HepG2 (cell line): ENCODE measurements around the gene ZMIZ1. TPM values are rescaled to one million over a fixed set of nuclear protein-coding genes. Genes with fewer than 3 reads are reported as not detected.

Experiments
- ARID3A ChIP-seq: IDR thresholded peaks from 2 replicates; pipeline ENCODE4 v1.6.1; 2012; ENCODE audit warnings: low read depth, low read length, improper control_type of control experiment
- BHLHE40 ChIP-seq: IDR thresholded peaks from 2 replicates; pipeline ENCODE4 v1.6.1; 2011; ENCODE audit warnings: low read length, improper control_type of control experiment
- CAMTA2 ChIP-seq: sonication (generic); formaldehyde crosslinking; IDR thresholded peaks from 2 replicates; pipeline ENCODE4 v1.4.0; 2020; ENCODE audit warnings: mild to moderate bottlenecking, missing genetic modification reagents, borderline replicate concordance
- DNMT3B ChIP-seq: conservative IDR thresholded peaks from 2 replicates; pipeline ENCODE4 v1.6.1; 2016; ENCODE audit warnings: missing biosample characterization, control low read depth
- GABPA ChIP-seq, 2 experiments: IDR thresholded peaks; 2 replicates each; pipeline ENCODE4 v1.6.1; 2011 to 2016; ENCODE audit warnings: low read depth in 2 of 2, low read length in 1 of 2, missing biosample characterization in 1 of 2, missing genetic modification characterization in 1 of 2
- LRRFIP1 ChIP-seq: sonication (generic); formaldehyde crosslinking; conservative IDR thresholded peaks from 2 replicates; pipeline ENCODE4 v1.4.0; 2020; ENCODE audit warnings: missing genetic modification reagents
- PHF5A ChIP-seq: IDR thresholded peaks from one replicate; pipeline ENCODE4 v1.6.1; 2018; ENCODE audit warnings: low read depth, missing genetic modification reagents; ENCODE audit not compliant: unreplicated experiment
- TEAD2 ChIP-seq: sonication (generic); formaldehyde crosslinking; IDR thresholded peaks from 2 replicates; pipeline ENCODE4 v1.9.0; 2021; ENCODE audit warnings: missing genetic modification reagents
- ZNF138 ChIP-seq: sonication (generic); formaldehyde crosslinking; IDR thresholded peaks from 2 replicates; pipeline ENCODE4 v1.5.0; 2020; ENCODE audit warnings: mild to moderate bottlenecking, low read depth, missing genetic modification reagents
- ZNF225 ChIP-seq: sonication (generic); formaldehyde crosslinking; IDR thresholded peaks from 2 replicates; pipeline ENCODE4 v1.4.0; 2020; ENCODE audit warnings: mild to moderate bottlenecking, missing genetic modification reagents
- ZNF263 ChIP-seq: sonication (generic); formaldehyde crosslinking; IDR thresholded peaks from 2 replicates; pipeline ENCODE4 v1.4.0; 2020; ENCODE audit warnings: missing genetic modification reagents
- ZNF441 ChIP-seq: sonication (generic); formaldehyde crosslinking; IDR thresholded peaks from 2 replicates; pipeline ENCODE4 v1.7.0; 2021; ENCODE audit warnings: missing genetic modification reagents, borderline replicate concordance
- ZNF512B ChIP-seq: sonication (generic); formaldehyde crosslinking; IDR thresholded peaks from 2 replicates; pipeline ENCODE4 v1.5.1; 2020; ENCODE audit warnings: missing genetic modification reagents, mild to moderate bottlenecking, borderline replicate concordance
- ZNF580 ChIP-seq: IDR thresholded peaks from 2 replicates; pipeline ENCODE4 v1.6.1; 2016; ENCODE audit warnings: low read depth, borderline replicate concordance
- polyA plus RNA-seq, 8 experiments: library from polyadenylated mRNA; depleted of rRNA in 3 of 8; stranded (reverse) in 7 of 8; unstranded in 1 of 8; fragments of >200 nt; fragmentation: Illumina TruSeq in 4 of 8; extraction: Trizol in 4 of 8; gene quantifications; 2 replicates each; pipeline versions ENCODE4 v1.2.1 to v1.2.3, GENCODE V29; 2011 to 2016; ENCODE audit warnings: low read depth in 4 of 8, missing spikeins in 1 of 8, mixed read lengths in 1 of 8; ENCODE audit not compliant: insufficient read depth in 1 of 8
- total RNA-seq, 5 experiments: library from RNA; depleted of rRNA; stranded (reverse); fragments of >200 nt; fragmentation: Illumina TruSeq; extraction: Trizol; gene quantifications; 2 replicates each; pipeline ENCODE4 v1.2.3, GENCODE V29; 2016; ENCODE audit warnings: low read depth in 1 of 5
- TF ChIP-seq, protein P1 (sequence below): sonication (generic); formaldehyde crosslinking; IDR thresholded peaks from 2 replicates; pipeline ENCODE4 v1.8.1; 2022; ENCODE audit warnings: low read depth, mild to moderate bottlenecking, missing genetic modification reagents
- TF ChIP-seq, protein P2 (sequence below): sonication (generic); formaldehyde crosslinking; IDR thresholded peaks from 2 replicates; pipeline ENCODE4 v1.9.0; 2022; ENCODE audit warnings: low read depth, missing genetic modification reagents

The ZMIZ1 gene
- total and polyA plus RNA-seq, 2 of the 13 experiments (the other 11 are each of a cell fraction or from before 2014, with no cell fraction given), result 5.3 to 10.2 TPM

DNA sequence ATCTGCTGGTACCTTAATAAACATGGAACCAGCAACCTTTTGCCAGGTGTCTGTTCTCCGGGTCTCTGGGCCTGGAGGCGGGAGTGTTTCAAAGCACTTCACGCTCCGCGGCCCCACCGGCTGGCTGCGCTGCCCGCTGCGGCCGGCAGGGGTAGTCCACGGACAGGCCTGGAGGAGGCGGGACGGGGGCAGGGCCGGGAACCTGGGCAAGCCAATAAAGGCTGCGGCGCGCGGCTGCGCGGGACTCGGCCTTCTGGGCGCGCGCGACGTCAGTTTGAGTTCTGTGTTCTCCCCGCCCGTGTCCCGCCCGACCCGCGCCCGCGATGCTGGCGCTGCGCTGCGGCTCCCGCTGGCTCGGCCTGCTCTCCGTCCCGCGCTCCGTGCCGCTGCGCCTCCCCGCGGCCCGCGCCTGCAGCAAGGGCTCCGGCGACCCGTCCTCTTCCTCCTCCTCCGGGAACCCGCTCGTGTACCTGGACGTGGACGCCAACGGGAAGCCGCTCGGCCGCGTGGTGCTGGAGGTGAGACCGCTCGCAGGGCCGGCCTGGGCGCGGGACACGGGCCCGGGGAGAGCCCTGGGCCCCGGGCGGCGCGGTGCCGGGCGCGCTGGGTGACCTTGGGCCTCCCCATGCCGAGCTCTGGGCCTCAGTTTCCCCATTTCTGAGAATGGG lies 278.6 kb downstream of the ZMIZ1 start, which contains the start of gene PPIF (continued):
- TF ChIP-seq ZNF263 (CRISPR knock-in tag), result peak; percentile 77; the same call in 1 of the 2 replicates
- no peak for TF ChIP-seq ARID3A
- no peak for TF ChIP-seq ZNF580 (CRISPR knock-in tag)
- TF ChIP-seq ZNF225 (CRISPR knock-in tag), result no peak; the same call in 1 of the 2 replicates
- TF ChIP-seq ZNF441 (CRISPR knock-in tag), result peak; percentile 76; the same call in 1 of the 2 replicates
- TF ChIP-seq LRRFIP1, result no peak
- TF ChIP-seq ZNF138 (CRISPR knock-in tag), result peak; percentile 66; the same call in 1 of the 2 replicates
- TF ChIP-seq, protein P1, sequence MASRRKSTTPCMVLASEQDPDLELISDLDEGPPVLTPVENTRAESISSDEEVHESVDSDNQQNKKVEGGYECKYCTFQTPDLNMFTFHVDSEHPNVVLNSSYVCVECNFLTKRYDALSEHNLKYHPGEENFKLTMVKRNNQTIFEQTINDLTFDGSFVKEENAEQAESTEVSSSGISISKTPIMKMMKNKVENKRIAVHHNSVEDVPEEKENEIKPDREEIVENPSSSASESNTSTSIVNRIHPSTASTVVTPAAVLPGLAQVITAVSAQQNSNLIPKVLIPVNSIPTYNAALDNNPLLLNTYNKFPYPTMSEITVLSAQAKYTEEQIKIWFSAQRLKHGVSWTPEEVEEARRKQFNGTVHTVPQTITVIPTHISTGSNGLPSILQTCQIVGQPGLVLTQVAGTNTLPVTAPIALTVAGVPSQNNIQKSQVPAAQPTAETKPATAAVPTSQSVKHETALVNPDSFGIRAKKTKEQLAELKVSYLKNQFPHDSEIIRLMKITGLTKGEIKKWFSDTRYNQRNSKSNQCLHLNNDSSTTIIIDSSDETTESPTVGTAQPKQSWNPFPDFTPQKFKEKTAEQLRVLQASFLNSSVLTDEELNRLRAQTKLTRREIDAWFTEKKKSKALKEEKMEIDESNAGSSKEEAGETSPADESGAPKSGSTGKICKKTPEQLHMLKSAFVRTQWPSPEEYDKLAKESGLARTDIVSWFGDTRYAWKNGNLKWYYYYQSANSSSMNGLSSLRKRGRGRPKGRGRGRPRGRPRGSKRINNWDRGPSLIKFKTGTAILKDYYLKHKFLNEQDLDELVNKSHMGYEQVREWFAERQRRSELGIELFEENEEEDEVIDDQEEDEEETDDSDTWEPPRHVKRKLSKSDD, result no peak
- TF ChIP-seq TEAD2 (CRISPR knock-in tag), result no peak
- TF ChIP-seq DNMT3B, result no peak
- no peak for TF ChIP-seq GABPA (IDR thresholded peaks at IDR 0.05; ENCODE audit: low read depth, low read length)
- no peak for TF ChIP-seq GABPA (CRISPR knock-in tag; IDR thresholded peaks at IDR 0.05; ENCODE audit: low read depth)
- no peak for TF ChIP-seq ZNF512B (CRISPR knock-in tag)
- TF ChIP-seq, protein P2, sequence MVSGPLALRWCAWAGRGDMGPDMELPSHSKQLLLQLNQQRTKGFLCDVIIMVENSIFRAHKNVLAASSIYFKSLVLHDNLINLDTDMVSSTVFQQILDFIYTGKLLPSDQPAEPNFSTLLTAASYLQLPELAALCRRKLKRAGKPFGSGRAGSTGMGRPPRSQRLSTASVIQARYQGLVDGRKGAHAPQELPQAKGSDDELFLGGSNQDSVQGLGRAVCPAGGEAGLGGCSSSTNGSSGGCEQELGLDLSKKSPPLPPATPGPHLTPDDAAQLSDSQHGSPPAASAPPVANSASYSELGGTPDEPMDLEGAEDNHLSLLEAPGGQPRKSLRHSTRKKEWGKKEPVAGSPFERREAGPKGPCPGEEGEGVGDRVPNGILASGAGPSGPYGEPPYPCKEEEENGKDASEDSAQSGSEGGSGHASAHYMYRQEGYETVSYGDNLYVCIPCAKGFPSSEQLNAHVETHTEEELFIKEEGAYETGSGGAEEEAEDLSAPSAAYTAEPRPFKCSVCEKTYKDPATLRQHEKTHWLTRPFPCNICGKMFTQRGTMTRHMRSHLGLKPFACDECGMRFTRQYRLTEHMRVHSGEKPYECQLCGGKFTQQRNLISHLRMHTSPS (CRISPR knock-in tag), result no peak; the same call in 1 of the 2 replicates
- no peak for TF ChIP-seq PHF5A
- no peak for TF ChIP-seq CAMTA2 (CRISPR knock-in tag)
- TF ChIP-seq BHLHE40, result no peak
